HG03280 (cell line): ENCODE results near the gene TWSG1.

ENCODE experiments used
- ATAC-seq: cut with Tn5 transposase; IDR thresholded peaks from one replicate; pipeline ENCODE4 v1.9.1; 2021; ENCODE audit warnings: mild to moderate bottlenecking, moderate library complexity; ENCODE audit not compliant: unreplicated experiment

TWSG1 gene

GRCh38 chr18:9334329-9334972, at the start of gene TWSG1:
TSS of gene TWSG1 (plus strand) at chr18:9334773. CDS start at chr18:9337230, 2,457 bp downstream.
- peak; percentile 82 for ATAC-seq

GRCh38 chr18:9285604-9286003, 49.0 kb upstream of the TWSG1 start:
- ATAC-seq, result no peak

- ATAC-seq, result no peak
Observed at GRCh38 chr18:9287036-9287435, 47.5 kb upstream of the TWSG1 start.

GRCh38 chr18:9289698-9290097, 44.9 kb upstream of the TWSG1 start:
- ATAC-seq, result no peak

- no peak for ATAC-seq
Observed at GRCh38 chr18:9290156-9290555, 44.4 kb upstream of the TWSG1 start.

- no peak for ATAC-seq
Observed at GRCh38 chr18:9292047-9292446, 42.5 kb upstream of the TWSG1 start.

- no peak for ATAC-seq
Observed at GRCh38 chr18:9293948-9294347, 40.6 kb upstream of the TWSG1 start.

GRCh38 chr18:9296233-9297006, 38.2 kb upstream of the TWSG1 start:
- ATAC-seq, result no peak

- ATAC-seq, result no peak
Observed at GRCh38 chr18:9297007-9297393, 37.6 kb upstream of the TWSG1 start.

GRCh38 chr18:9304388-9305070, 30.0 kb upstream of the TWSG1 start:
- ATAC-seq, result no peak

GRCh38 chr18:9319333-9319732, 15.2 kb upstream of the TWSG1 start:
- no peak for ATAC-seq

- no peak for ATAC-seq
Observed at GRCh38 chr18:9321017-9321452, 13.5 kb upstream of the TWSG1 start.

- no peak for ATAC-seq
Observed at GRCh38 chr18:9321736-9322135, 12.8 kb upstream of the TWSG1 start.

- no peak for ATAC-seq
Observed at GRCh38 chr18:9322744-9323143, 11.8 kb upstream of the TWSG1 start.

GRCh38 chr18:9323750-9324445, 10.7 kb upstream of the TWSG1 start:
- ATAC-seq, result no peak

- no peak for ATAC-seq
Observed at GRCh38 chr18:9325716-9326115, 8.9 kb upstream of the TWSG1 start.

GRCh38 chr18:9328776-9329175, 5.8 kb upstream of the TWSG1 start:
- ATAC-seq, result no peak

GRCh38 chr18:9329471-9329870, 5.1 kb upstream of the TWSG1 start:
- no peak for ATAC-seq

- no peak for ATAC-seq
Observed at GRCh38 chr18:9330419-9330818, 4.2 kb upstream of the TWSG1 start.

GRCh38 chr18:9333441-9334328, 888 bp upstream of the TWSG1 start:
- ATAC-seq, result peak; percentile 30
